GM19099 (cell line): Measurements from ENCODE around the gene BMP4.

Source experiments
- POLR2A ChIP-seq: IDR thresholded peaks from 3 replicates; pipeline ENCODE4 v1.6.1; 2011; ENCODE audit warnings: low read depth; ENCODE audit not compliant: insufficient read length; ENCODE audit errors: extremely low read depth

BMP4 gene

GRCh38 chr14:53975444-53975843, 18.8 kb upstream of the BMP4 start:
- no peak for TF ChIP-seq POLR2A

GRCh38 chr14:53971521-53971920, 14.9 kb upstream of the BMP4 start:
- no peak for TF ChIP-seq POLR2A

- no peak for TF ChIP-seq POLR2A
Observed at GRCh38 chr14:53969326-53969725, 12.7 kb upstream of the BMP4 start.

GRCh38 chr14:53968726-53969125, 12.1 kb upstream of the BMP4 start:
- TF ChIP-seq POLR2A = no peak

GRCh38 chr14:53967606-53968005, 11.0 kb upstream of the BMP4 start:
- no peak for TF ChIP-seq POLR2A

GRCh38 chr14:53964249-53964648, 7.6 kb upstream of the BMP4 start:
- TF ChIP-seq POLR2A = no peak

GRCh38 chr14:53963320-53964227, 6.9 kb upstream of the BMP4 start:
- TF ChIP-seq POLR2A = no peak

GRCh38 chr14:53962953-53963319, 6.3 kb upstream of the BMP4 start:
- no peak for TF ChIP-seq POLR2A

GRCh38 chr14:53958628-53959027, 2.0 kb upstream of the BMP4 start:
- no peak for TF ChIP-seq POLR2A

GRCh38 chr14:53957739-53958138, 1.1 kb upstream of the BMP4 start:
- TF ChIP-seq POLR2A = no peak

- no peak for TF ChIP-seq POLR2A
Observed at GRCh38 chr14:53955671-53956426, 776 bp downstream of the BMP4 start.

- no peak for TF ChIP-seq POLR2A
Observed at GRCh38 chr14:53955229-53955556, 1.4 kb downstream of the BMP4 start.

- no peak for TF ChIP-seq POLR2A
Observed at GRCh38 chr14:53954551-53955228, 1.9 kb downstream of the BMP4 start.

- TF ChIP-seq POLR2A = no peak
Observed at GRCh38 chr14:53953828-53954550, 2.6 kb downstream of the BMP4 start.
